BJ (cell line): ENCODE data around the gene GPSM1. TPM values are rescaled to one million over a fixed set of nuclear protein-coding genes. Genes with fewer than 3 reads are reported as not detected.
A peak's percentile ranks its signal among the peaks of the same experiment; 100 is the strongest.

Experiments
- CTCF ChIA-PET: fragments of 350-600 bp; formaldehyde crosslinking; extraction: SDS; loops from one replicate; lab custom pipeline; 2021; ENCODE audit warnings: antibody characterized with exemption, inconsistent platforms; lab: Yijun Ruan, JAX
- POLR2A ChIA-PET: fragments of 300-600 bp; sonication (Branson Sonifier 250); formaldehyde crosslinking; extraction: SDS; loops from one replicate; lab custom pipeline; 2021; ENCODE audit warnings: antibody characterized with exemption; lab: Charles Lee
- DNase-seq: peaks from one replicate; pipeline ENCODE4 v3.0.0-alpha.2; 2011; ENCODE audit warnings: low read depth
- H3K27me3 ChIP-seq: 2 replicates; pipeline ENCODE4 v1.6.0; 2011; ENCODE audit warnings: low read length; ENCODE audit not compliant: control insufficient read depth, insufficient read depth
- H3K36me3 ChIP-seq: 2 replicates; pipeline ENCODE4 v1.5.1; 2011; ENCODE audit warnings: low read length; ENCODE audit not compliant: control insufficient read depth, insufficient read depth
- H3K4me3 ChIP-seq: 2 replicates; pipeline ENCODE4 v1.5.1; 2011; ENCODE audit warnings: low read depth, mild to moderate bottlenecking, control low read depth, low read length
- polyA plus RNA-seq: library from polyadenylated mRNA; depleted of rRNA; stranded (reverse); fragments of >200 nt; gene quantifications from 2 replicates; pipeline ENCODE4 v1.2.3, GENCODE V29; 2011
- TF ChIP-seq, protein P1 (sequence below): IDR thresholded peaks from 2 replicates; pipeline ENCODE4 v1.5.1; 2011; ENCODE audit warnings: low read depth, mild to moderate bottlenecking, control low read depth, inconsistent platforms, low read length, moderate library complexity; ENCODE audit not compliant: insufficient read depth

The GPSM1 gene
- polyA plus RNA-seq, 1 experiment = 33.1 TPM

DNA sequence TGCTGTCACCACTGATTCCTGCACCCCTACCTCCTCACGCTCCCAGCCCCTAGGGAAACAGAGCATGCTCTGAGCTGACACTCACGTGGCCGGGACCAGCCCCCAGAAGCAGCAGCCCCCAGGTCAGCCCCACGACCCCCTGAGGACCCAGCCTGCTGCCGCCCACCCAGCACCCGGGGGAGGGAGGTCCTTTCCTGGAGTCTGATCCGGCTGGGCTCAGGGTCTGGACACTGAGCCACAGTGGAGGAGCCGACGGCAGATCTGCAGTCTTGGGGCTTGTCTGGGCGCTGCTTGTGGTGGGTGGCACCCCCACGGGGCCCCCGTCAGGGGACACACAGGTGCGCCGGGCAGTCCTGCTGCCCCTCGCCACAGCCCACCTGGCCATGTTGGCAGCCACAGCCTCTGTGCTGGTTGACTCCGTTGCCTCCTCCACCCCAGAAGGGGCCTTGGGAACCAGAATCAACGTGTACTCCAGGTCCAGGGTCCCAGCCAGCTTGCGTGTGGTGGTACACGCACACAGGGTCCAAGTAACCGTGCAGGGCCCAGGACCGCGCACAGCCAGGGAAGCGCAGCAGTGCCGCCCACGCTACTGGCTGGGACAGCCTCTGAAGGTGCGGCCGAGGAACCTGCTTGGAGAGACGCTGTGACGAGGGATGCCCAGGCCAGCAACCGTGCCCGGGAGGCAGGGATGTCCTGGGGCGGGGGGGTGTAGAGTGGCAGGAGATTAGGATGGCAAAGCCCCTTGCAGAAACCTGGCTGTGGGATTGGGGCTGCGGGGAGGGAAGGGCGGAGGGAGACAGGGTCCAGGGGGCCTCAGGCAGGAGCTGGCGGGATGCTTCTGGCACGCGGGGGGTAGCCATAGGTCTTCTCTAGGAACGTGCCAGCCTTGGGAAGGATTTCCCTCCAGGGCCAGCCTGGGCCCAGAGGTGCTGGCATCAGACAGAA lies 32.7 kb downstream of the GPSM1 start:
- H3K36me3 ChIP-seq = peaks cover 25% of the 10 kb centered on the region
- POLR2A ChIA-PET = no interaction called here
- TF ChIP-seq, protein P1, sequence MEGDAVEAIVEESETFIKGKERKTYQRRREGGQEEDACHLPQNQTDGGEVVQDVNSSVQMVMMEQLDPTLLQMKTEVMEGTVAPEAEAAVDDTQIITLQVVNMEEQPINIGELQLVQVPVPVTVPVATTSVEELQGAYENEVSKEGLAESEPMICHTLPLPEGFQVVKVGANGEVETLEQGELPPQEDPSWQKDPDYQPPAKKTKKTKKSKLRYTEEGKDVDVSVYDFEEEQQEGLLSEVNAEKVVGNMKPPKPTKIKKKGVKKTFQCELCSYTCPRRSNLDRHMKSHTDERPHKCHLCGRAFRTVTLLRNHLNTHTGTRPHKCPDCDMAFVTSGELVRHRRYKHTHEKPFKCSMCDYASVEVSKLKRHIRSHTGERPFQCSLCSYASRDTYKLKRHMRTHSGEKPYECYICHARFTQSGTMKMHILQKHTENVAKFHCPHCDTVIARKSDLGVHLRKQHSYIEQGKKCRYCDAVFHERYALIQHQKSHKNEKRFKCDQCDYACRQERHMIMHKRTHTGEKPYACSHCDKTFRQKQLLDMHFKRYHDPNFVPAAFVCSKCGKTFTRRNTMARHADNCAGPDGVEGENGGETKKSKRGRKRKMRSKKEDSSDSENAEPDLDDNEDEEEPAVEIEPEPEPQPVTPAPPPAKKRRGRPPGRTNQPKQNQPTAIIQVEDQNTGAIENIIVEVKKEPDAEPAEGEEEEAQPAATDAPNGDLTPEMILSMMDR = no peak
- DNase-seq = no peak
- CTCF ChIA-PET = interaction anchor here (5.4 kb wide), 1 partner anchor 14 kb away, joined by 42 read pairs; no protein-coding TSS in a partner anchor
- H3K4me3 ChIP-seq = no peak overlapping the region
- no peaks in the 10 kb centered on the region for H3K27me3 ChIP-seq

DNA sequence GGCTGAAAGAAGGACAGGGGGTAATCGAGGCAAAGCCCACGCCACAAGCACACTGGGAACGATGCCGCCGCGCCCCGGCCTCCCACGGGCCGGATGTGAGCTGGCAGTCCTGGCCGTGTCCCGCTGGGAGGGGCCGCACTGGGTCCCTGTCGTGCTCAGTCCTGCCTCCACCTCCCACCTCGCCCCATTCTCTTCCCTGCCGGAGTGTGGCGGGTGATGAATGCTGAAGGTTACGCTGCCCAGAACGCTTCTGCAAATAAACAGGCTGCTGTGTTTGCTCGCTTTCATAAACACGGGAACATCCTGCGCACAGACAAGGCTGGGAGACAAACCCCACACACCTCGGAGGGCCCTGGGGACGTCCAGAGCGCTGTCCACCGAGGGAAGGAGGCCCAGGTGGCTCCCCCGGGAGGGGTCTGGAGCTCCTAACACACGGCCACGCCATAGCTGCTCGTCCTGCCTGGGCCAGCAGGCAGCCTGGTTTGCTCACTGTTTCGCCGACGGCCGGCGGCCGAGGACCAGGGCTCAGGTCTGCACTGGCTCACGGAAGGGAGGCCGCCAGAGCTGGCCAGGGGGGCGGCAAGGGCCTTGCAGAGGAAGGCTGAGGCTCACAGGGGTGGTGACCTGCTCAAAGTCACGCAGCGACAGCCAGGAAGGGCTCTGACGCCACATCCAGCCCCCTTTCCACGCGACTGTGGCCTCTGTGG lies 33.9 kb downstream of the GPSM1 start:
- CTCF ChIA-PET = interaction anchor here (0.9 to 6.3 kb wide), 5 partner anchors 8 to 49 kb away, joined by 3 to 68 read pairs (median 14); no protein-coding TSS in a partner anchor
- TF ChIP-seq, protein P1 = no peak
- Histone ChIP-seq H3K27me3 (no peaks in the 10 kb centered on the region), H3K4me3 (no peak overlapping the region), H3K36me3 (peaks cover 19% of the 10 kb centered on the region)
- DNase-seq = no peak
- POLR2A ChIA-PET = no interaction called here

DNA sequence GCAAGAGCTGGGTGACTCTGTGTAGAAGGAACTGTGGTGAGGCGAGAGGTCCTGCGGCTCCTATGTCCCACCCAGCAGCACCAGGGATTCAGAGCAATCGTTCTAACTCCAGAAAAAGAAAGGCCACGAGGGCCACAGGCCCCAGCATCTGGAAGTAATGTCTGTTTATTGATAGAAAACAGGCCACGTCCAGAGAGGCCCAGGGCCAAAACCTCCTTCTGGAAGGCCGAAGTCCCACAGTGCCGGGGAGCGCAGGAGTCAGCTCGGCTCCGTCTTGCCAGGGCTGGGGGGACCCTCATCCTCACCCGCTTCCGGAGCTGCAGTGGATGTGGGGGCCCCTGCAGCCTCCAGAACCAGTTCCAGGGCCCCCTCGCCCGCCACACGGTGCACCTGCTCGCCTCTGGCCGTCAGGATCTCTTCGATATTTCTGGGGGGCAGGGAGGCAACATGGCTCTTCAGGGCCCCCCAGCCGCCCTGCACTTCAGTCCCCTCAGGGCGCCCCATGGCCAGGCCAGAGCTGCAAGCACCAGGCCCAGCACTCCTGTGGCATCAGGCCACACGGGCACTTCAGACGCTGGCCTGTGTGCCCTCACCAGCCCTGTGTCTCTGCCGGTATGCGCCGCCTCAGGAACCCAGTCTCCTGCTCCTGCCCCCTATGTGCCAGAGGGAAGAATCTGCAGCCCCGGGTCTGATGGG lies 34.6 kb downstream of the GPSM1 start:
- peaks cover 14% of the 10 kb centered on the region for H3K36me3 ChIP-seq
- DNase-seq = no peak
- no peaks in the 10 kb centered on the region for H3K27me3 ChIP-seq
- TF ChIP-seq, protein P1 = peak; percentile 13; the same call in 1 of the 2 replicates
- no peak overlapping the region; the same call in 1 of the 2 replicates for H3K4me3 ChIP-seq
- POLR2A ChIA-PET = no interaction called here
- CTCF ChIA-PET = interaction anchor here (0.6 to 6.3 kb wide), 10 partner anchors 8 to 50 kb away, joined by 3 to 68 read pairs (median 8); no protein-coding TSS in a partner anchor

DNA sequence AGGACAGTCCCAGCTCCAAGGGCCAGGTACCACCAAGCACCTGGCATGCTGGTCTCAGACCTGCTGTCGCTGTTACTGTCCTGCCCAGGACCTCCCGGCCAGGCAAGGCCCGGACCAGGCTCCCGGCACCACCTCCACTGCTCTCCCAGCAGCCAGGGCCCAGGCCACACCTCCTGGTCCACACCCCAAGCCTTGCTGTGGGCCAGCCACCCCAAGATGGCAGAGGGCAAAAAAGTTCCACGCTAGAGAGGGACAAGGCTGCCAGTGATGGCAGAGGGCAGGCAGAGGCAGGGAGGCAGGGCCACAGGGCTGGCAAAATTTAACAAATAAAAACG lies 35.1 kb downstream of the GPSM1 start:
- no peak for DNase-seq
- H3K27me3 ChIP-seq = no peaks in the 10 kb centered on the region
- ChIA-PET CTCF (interaction anchor here (0.6 to 6.3 kb wide), 16 partner anchors 8 to 50 kb away, joined by 3 to 68 read pairs (median 6); partner anchors contain the start of gene CARD9), POLR2A (interaction anchor here (0.8 to 1.0 kb wide), 2 partner anchors 19 to 33 kb away, joined by 3 read pairs; no protein-coding TSS in a partner anchor)
- H3K36me3 ChIP-seq = peaks cover 10% of the 10 kb centered on the region
- TF ChIP-seq, protein P1 = no peak
- H3K4me3 ChIP-seq = no peak overlapping the region; the same call in 1 of the 2 replicates
